GM19099 (cell line): ENCODE data around the gene TMEM183A.

ENCODE experiments used
- POLR2A ChIP-seq: IDR thresholded peaks from 3 replicates; pipeline ENCODE4 v1.6.1; 2011; ENCODE audit warnings: low read depth; ENCODE audit not compliant: insufficient read length; ENCODE audit errors: extremely low read depth

Gene TMEM183A

GRCh38 chr1:202979459-202979858, 27.7 kb upstream of the TMEM183A start:
- TF ChIP-seq POLR2A = no peak

GRCh38 chr1:202981939-202982338, 25.2 kb upstream of the TMEM183A start:
- no peak for TF ChIP-seq POLR2A

DNA sequence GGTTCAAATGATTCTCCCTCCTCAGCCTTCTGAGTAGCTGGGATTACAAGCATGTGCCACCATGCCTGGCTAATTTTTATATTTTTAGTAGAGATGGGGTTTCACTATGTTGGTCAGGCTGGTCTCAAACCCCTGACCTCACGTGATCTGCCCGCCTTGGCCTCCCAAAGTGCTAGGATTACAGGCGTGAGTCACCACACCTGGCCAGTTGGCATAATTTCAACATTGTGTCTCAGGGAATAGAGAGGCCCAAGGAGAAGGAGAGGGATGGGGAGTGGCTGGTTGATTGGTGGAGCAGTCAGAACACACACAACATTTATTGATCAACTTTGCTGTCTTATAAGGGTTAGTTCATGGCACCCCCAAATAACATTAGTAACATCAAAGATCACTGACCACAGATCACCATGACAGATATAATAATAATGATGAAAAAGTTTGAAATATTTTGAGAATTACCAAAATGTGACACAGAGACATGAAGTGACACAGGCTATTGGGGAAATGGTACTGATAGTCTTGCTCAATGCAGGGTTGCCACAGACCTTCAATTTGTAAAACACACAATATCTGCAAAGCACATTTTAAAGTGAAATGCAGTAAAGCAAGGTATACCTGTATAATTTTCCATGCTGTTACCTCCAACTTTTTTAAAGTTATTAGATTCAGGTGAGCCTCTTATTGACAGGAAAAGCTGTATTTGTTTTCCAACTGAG, 24.3 kb upstream of the TMEM183A start:
- TF ChIP-seq POLR2A = no peak

GRCh38 chr1:202987255-202987654, 19.9 kb upstream of the TMEM183A start:
- no peak for TF ChIP-seq POLR2A

- TF ChIP-seq POLR2A = no peak
These were observed 19.1 kb upstream of the TMEM183A start for GRCh38 chr1:202987922-202988583.

GRCh38 chr1:202989879-202990278, 17.3 kb upstream of the TMEM183A start:
- TF ChIP-seq POLR2A = no peak

GRCh38 chr1:202991112-202991511, 16.1 kb upstream of the TMEM183A start:
- no peak for TF ChIP-seq POLR2A

DNA sequence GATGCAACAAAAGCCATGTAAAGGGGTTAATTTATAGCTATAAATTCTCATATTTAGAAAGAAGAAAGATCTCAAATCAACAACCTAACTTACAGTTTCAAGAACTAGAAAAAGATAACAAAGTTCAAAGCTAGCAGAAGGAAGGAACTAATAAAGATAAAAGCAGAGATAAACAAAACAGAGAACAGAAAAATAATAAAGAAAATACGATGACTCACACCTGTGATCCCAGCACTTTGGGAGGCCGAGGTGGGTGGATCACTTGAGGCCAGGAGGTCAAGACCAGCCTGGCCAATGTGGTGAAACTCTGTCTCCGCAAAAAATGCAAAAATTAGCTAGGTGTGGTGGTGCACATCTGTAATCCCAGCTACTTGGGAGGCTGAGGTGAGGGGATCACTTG, 12.4 kb upstream of the TMEM183A start:
- TF ChIP-seq POLR2A = no peak

GRCh38 chr1:202998836-202999750, 8.1 kb upstream of the TMEM183A start:
- TF ChIP-seq POLR2A = no peak

GRCh38 chr1:203000217-203000944, 6.8 kb upstream of the TMEM183A start:
- no peak for TF ChIP-seq POLR2A

- no peak for TF ChIP-seq POLR2A
These were observed 5.2 kb upstream of the TMEM183A start for GRCh38 chr1:203001986-203002385.

DNA sequence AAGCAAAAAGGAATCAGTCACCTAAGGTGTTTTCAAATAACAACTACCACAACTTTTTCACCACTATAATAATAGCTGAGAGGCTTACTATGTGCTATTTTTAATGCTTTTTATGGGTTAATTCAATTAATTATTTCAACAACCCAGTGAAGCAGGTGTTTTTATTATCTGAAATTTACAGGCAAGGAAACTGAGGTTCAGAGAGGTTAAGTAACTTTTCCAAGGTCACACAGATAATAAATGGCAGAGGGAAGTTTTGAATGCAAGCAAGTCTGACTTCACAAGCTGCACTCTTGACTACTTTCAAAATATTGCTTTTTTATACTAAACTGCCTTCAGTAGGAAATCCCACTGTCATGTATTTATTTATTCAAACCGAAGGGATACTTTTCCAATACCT, 4.2 kb upstream of the TMEM183A start:
- TF ChIP-seq POLR2A = no peak

DNA sequence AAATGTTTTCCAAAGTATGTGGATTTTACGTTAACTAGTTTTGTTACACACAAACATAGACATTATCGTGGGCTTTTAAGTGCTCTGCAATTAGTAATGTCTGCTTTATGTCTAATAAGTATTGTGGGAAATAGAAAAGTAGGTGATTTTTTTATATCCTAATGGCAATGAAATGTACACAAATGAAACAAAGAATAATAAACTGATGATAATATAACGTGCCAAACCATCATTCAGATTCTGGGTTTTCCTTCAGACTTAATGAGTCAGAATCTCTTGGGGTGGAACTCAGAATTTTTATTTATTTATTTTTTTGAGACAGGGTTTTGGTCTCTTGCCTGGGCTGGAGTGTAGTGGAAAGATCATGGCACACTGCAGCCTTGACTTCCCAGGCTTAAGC, 2.0 kb downstream of the TMEM183A start:
- no peak for TF ChIP-seq POLR2A

GRCh38 chr1:203011582-203011981, 4.4 kb downstream of the TMEM183A start:
- TF ChIP-seq POLR2A = no peak

DNA sequence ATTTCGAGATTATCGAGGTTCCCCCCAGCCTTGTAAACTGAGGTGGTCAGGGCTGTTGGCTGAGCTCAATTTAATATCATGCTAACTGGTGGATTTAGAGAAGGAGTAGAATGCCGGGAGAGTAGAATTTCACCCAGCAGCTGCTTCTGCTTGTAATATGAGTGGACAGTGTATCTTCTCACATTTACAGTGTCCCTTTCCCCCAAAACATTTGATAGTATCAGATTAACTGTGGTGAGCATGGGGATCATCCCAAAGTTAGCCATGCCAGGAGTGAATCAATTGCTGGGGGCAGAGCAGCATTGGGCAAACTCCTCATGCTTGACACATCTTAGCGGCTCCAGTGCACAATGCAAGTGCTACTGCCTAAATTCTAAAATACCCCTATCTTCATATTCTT, 9.9 kb downstream of the TMEM183A start:
- no peak for TF ChIP-seq POLR2A
